Ovary (tissue), 3 donors: ENCODE measurements around the gene GPRASP3.

Source experiments
- CTCF ChIP-seq, 3 donors: fragments of 450-650 bp in 2 of 3; fragments of 200-600 bp in 1 of 3; IDR thresholded peaks; one replicate each; pipeline versions ENCODE4 v1.5.1 to v1.8.0; 2016 to 2022; ENCODE audit warnings: antibody characterized with exemption in 3 of 3, mild to moderate bottlenecking in 1 of 3
- EP300 ChIP-seq: sonication (generic); formaldehyde crosslinking; IDR thresholded peaks from one replicate; pipeline ENCODE4 v1.6.1; 2017; ENCODE audit warnings: antibody characterized with exemption
- POLR2A ChIP-seq: fragments of 450-650 bp; IDR thresholded peaks from one replicate; pipeline ENCODE4 v1.6.1; 2017; ENCODE audit warnings: antibody characterized with exemption, mild to moderate bottlenecking, moderate library complexity
- donor health status: DM: no; HTN: no; CAD: no.

GRCh38 chrX:102711872-102712215 is 8.7 kb upstream of the GPRASP3 start:
- TF ChIP-seq CTCF (IDR thresholded peaks at IDR 0.05), result no peak
- TF ChIP-seq EP300, result no peak
- TF ChIP-seq POLR2A, result no peak
